NCI-H446 treated with DMSO at 0.1 percent for 48 hours (cell line): ENCODE results near the gene B4GALNT1.

Source experiments
- DNase-seq: peaks from one replicate; lab custom pipeline; 2025; lab: John Stamatoyannopoulos, UW

B4GALNT1 gene

GRCh38 chr12:57584690-57585089 is 48.3 kb downstream of the B4GALNT1 start:
- DNase-seq: no peak

DNA sequence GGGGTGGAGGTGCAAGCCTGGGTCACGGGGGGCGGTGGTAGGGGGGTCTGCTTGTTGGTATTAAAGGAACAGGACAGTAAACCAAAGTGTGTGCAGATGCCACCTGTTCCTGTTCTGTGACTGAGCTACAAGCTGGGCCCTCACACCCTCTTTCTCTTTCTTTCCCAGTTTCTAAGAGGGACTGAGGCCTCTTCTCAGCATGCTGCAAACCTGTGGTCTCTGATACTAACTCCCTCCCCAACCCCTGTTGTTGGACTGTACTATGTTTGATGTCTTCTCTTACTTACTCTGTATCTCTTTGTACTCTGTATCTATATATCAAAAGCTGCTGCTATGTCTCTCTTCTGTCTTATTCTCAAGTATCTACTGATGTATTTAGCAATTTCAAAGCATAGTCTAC is 49.0 kb downstream of the B4GALNT1 start:
- DNase-seq: no peak

DNA sequence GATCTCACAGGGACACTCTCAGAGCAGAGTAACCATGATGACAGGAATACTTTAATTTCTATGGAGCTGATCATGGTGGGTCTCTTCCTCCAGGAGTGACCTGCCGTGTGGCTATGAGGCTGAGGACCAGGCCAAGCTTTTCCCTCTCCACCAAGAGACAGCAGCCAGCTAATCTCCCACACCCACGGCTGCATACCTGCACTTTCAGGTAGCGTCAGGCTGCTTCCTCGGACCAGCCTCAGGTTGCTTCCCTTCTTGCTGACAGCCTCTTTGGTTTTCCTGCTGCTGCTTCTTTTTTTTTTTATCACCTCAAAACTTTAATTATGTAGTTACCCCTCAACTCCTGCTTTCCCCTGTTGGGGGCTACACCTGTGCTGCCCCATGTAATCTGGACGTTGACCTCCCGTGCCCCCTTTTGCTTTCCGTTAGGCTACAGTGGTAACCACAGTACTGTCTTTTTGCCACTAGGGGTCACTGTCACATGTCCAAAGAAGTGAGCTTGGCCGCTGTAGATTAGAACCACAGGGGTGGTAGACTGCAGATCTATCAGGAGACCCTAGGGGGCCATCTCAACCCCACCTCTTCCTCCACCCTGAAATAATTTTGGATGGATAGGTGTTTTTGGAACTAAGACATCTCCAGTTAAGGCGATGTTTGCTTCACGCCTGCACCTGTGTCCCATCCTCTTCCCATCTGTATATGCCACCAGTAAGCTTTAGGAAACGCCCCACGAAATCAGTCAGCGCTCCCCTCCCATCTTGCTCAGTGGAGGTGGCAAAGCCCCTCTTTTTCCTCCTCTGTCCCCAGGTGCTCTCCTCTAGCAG is 49.8 kb downstream of the B4GALNT1 start:
- peak; percentile 47 for DNase-seq

GRCh38 chr12:57582440-57582839 is 50.6 kb downstream of the B4GALNT1 start:
- no peak for DNase-seq

DNA sequence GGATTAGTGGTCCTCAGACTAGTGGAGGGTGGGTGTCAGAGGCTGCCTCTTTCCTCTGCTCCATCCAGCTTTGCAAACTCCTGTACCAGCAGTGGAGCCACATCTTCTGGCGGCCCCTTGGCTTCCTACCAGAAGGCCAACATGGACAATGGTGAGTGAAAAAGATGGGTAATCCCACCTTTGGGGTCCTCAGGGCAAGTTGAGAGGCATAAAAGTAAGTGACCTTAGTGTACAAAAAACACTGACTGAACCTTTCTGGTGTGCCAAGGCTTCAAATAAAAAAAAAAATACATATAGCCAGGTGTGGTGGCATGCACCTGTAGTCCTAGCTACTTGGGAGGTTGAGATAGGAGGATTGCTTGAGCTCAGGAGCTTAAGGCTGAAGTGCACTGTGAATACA is 51.2 kb downstream of the B4GALNT1 start:
- no peak for DNase-seq

DNA sequence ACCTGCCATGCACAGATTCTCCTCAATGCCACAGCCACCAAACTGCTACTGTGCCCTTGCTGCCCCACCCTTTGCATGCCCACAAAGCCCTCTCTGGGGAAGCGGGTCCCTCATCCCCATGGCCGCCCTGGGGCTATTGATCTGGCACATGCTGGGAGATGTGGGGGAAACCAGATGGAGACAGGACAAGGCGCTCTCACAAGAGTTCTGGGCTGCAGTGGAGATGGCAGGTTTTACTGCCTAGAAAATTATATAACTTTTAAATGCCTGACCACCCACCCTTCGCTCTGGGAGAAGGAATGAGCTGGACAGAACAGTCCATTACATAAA is 52.6 kb downstream of the B4GALNT1 start:
- DNase-seq: no peak

- no peak for DNase-seq
Observed at GRCh38 chr12:57579677-57580465, 53.1 kb downstream of the B4GALNT1 start.

DNA sequence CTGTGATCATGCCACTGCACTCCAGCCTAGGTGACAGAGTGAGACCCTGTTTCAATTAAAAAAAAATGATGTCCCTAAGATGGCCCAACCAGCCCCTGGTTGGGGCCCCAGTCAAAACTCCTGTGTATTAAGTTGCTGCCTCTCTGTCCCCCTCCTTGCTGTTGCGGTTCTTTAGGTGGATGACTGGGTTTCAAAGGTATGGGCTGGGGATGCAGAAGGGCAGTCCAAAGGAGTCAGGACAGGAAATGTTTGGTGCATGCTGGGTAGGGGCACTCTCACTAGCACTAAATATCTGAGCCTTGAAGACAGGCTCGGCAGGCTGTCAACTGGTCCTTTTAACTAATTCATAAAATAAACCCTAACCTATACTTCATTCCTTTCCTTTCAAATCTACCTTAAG is 54.0 kb downstream of the B4GALNT1 start:
- no peak for DNase-seq

DNA sequence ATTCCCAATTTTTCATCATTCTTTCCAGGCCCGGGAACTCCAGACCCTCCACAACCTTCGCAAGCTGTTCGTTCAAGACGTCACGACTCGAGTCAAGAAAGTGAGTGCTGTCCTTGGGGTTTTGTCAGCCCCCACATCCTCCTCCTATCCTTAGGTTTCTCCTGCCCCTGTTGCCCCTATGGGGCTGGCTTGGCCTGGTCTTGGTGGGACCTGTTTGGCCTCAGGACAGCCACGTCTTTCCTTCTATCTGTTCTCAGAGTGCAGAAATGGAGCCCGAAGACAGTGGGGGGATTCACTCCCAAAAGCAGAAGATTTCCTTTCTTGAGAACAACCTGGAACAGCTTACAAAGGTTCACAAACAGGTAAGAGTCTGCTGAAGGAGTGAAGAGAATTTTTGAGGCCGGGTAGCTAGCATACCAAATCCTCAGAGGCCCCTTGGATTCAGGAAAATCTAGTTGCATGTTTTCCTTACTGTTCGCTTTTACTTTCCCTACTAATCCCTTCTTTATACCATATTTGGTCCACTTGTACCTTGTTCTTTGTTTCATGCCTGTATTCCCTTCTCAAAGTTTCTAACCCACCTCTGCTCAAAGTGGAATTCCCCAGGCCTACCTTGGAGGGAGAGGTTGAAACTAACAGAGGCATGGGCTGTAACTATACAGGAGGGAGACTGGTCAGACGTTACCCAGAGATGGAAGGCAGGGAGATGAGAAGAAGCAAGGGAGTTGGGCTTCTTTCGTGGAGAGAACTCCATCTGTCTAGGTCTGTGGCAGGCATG is 54.8 kb downstream of the B4GALNT1 start:
- no peak for DNase-seq

- DNase-seq: no peak
Observed at GRCh38 chr12:57576613-57577160, 56.3 kb downstream of the B4GALNT1 start.
